Measurements from ENCODE around the gene BRCA1.

BRCA1 gene

DNA sequence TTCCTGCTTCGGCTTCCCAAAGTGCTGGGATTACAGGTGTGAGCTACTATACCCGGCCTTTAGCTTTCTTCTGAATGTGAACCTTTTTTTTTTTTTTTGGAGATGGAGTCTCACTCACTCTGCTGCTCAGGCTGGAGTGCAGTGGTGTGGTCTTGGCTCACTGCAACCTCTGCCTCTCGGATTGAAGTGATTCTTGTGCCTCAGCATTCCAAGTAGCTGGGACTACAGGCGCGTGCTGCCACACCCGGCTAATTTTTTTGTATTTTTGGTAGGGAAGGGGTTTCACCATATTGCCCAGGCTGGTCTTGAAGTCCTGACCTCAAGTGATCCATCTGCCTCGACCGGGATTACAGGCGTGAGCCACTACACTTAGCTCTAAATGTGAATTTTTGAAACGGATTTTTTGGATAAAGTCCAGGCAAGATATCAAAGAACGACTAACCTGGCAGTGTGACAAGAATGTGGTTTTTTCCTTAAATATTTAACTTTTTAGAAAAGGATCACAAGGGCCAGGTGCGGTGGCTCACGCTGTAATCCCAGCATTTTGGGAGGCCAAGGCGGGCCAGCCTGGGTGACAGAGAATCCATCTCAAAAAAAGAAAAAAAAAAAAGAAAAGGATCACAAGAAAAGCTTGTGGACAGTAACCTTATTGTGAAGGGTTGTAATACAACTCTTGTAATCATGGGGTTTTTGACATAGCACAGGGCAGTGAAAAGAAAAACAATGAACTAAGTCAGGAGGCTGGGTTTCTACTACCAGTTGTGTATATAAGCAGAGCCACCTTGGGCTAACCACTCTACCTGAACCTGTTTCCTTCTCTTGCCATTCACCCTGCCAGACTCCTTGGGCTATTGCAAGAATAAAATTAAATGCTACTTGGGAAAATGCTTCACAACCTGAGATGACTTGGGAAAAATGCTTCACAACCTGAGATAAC, 6.2 kb downstream of the BRCA1 start:
- TF ChIP-seq, protein P1, sequence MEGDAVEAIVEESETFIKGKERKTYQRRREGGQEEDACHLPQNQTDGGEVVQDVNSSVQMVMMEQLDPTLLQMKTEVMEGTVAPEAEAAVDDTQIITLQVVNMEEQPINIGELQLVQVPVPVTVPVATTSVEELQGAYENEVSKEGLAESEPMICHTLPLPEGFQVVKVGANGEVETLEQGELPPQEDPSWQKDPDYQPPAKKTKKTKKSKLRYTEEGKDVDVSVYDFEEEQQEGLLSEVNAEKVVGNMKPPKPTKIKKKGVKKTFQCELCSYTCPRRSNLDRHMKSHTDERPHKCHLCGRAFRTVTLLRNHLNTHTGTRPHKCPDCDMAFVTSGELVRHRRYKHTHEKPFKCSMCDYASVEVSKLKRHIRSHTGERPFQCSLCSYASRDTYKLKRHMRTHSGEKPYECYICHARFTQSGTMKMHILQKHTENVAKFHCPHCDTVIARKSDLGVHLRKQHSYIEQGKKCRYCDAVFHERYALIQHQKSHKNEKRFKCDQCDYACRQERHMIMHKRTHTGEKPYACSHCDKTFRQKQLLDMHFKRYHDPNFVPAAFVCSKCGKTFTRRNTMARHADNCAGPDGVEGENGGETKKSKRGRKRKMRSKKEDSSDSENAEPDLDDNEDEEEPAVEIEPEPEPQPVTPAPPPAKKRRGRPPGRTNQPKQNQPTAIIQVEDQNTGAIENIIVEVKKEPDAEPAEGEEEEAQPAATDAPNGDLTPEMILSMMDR (IDR thresholded peaks at IDR 0.05; ENCODE audit: low read length): no peak
- no peak for TF ChIP-seq EZH2 (optimal IDR thresholded peaks at IDR 0.05; ENCODE audit: low read depth, low read length)
- Histone ChIP-seq H3K27ac (ENCODE audit: low read length) (no peak overlapping the region), H3K9ac (ENCODE audit: low read length) (no peak overlapping the region), H3K27me3 (replicated peaks; ENCODE audit: insufficient read depth, low read length) (no peaks in the 10 kb centered on the region), H3K4me1 (ENCODE audit: low read length) (peaks cover 4% of the 10 kb centered on the region; the same call in 1 of the 2 replicates), H2AFZ (ENCODE audit: low read length) (no peak overlapping the region), H3K9me2 (replicated peaks; ENCODE audit: insufficient read depth, low read length) (no peaks in the 10 kb centered on the region), H3K79me2 (ENCODE audit: low read length) (peaks cover 7% of the 10 kb centered on the region), H3K4me2 (ENCODE audit: low read depth, low read length) (no peak overlapping the region), H3K4me3 (ENCODE audit: low read length) (no peak overlapping the region), H3F3A (ENCODE audit: insufficient read depth, low read length) (no peaks in the 10 kb centered on the region), H3K36me3 (replicated peaks; ENCODE audit: insufficient read depth, low read length) (no peaks in the 10 kb centered on the region), H4K20me1 (ENCODE audit: insufficient read depth, low read length) (no peaks in the 10 kb centered on the region), H3K9me3 (replicated peaks; ENCODE audit: insufficient read depth, low read length) (no peaks in the 10 kb centered on the region)
- DNase-seq: no peak

GRCh38 chr17:43114151-43114552, 11.0 kb downstream of the BRCA1 start:
- no peaks in the 10 kb centered on the region for H3K9me2 ChIP-seq (replicated peaks; ENCODE audit: insufficient read depth, low read length)
- H3K9ac ChIP-seq (ENCODE audit: low read length): no peak overlapping the region
- H3K79me2 ChIP-seq (ENCODE audit: low read length): no peaks in the 10 kb centered on the region
- no peaks in the 10 kb centered on the region for H3K9me3 ChIP-seq (replicated peaks; ENCODE audit: insufficient read depth, low read length)
- H4K20me1 ChIP-seq (ENCODE audit: insufficient read depth, low read length): no peaks in the 10 kb centered on the region
- no peak overlapping the region for H3K4me3 ChIP-seq (ENCODE audit: low read length)
- H3K36me3 ChIP-seq (replicated peaks; ENCODE audit: insufficient read depth, low read length): no peaks in the 10 kb centered on the region
- H3K4me2 ChIP-seq (ENCODE audit: low read depth, low read length): no peak overlapping the region
- H3K27ac ChIP-seq (ENCODE audit: low read length): no peak overlapping the region
- no peak overlapping the region for H2AFZ ChIP-seq (ENCODE audit: low read length)
- no peaks in the 10 kb centered on the region for H3K27me3 ChIP-seq (replicated peaks; ENCODE audit: insufficient read depth, low read length)
- no peak for DNase-seq
- TF ChIP-seq EZH2phosphoT487 (IDR thresholded peaks at IDR 0.05; ENCODE audit: low read length) (no peak), EZH2 (optimal IDR thresholded peaks at IDR 0.05; ENCODE audit: low read depth, low read length) (no peak)
- TF ChIP-seq, protein P1 (IDR thresholded peaks at IDR 0.05; ENCODE audit: low read length): no peak
- no peaks in the 10 kb centered on the region for H3F3A ChIP-seq (ENCODE audit: insufficient read depth, low read length)
- H3K4me1 ChIP-seq (ENCODE audit: low read length): no peaks in the 10 kb centered on the region

DNA sequence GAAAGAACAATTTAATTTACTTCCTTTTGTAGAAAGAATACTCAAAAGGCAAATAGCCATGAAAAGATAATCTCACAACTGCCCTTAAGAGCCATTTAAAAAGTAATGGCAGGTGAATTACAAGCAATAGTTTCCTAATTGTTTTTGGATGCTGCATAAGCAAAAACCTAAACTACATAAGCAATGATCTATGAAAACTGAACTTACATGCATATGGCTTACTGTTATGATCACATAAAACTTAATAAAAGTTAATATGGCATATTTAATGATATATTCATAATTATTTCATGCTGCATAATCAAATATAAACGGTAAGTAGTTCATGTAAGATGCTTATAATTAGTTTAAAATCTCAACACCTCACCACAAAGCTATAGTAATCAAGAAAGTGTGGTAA, 18.6 kb downstream of the BRCA1 start:
- H3K79me2 ChIP-seq (ENCODE audit: low read length): no peaks in the 10 kb centered on the region
- H3K36me3 ChIP-seq (replicated peaks; ENCODE audit: insufficient read depth, low read length): no peaks in the 10 kb centered on the region
- no peaks in the 10 kb centered on the region for H3F3A ChIP-seq (ENCODE audit: insufficient read depth, low read length)
- H3K4me2 ChIP-seq (ENCODE audit: low read depth, low read length): no peak overlapping the region
- no peak overlapping the region for H3K4me3 ChIP-seq (ENCODE audit: low read length)
- TF ChIP-seq EZH2 (optimal IDR thresholded peaks at IDR 0.05; ENCODE audit: low read depth, low read length) (no peak), EZH2phosphoT487 (IDR thresholded peaks at IDR 0.05; ENCODE audit: low read length) (no peak)
- DNase-seq: no peak
- H3K27me3 ChIP-seq (replicated peaks; ENCODE audit: insufficient read depth, low read length): no peaks in the 10 kb centered on the region
- no peak overlapping the region for H3K9ac ChIP-seq (ENCODE audit: low read length)
- no peaks in the 10 kb centered on the region for H3K9me2 ChIP-seq (replicated peaks; ENCODE audit: insufficient read depth, low read length)
- no peaks in the 10 kb centered on the region; the same call in 1 of the 2 replicates for H4K20me1 ChIP-seq (ENCODE audit: insufficient read depth, low read length)
- H3K4me1 ChIP-seq (ENCODE audit: low read length): no peaks in the 10 kb centered on the region
- no peaks in the 10 kb centered on the region for H3K9me3 ChIP-seq (replicated peaks; ENCODE audit: insufficient read depth, low read length)
- no peak overlapping the region for H3K27ac ChIP-seq (ENCODE audit: low read length)
- no peak overlapping the region for H2AFZ ChIP-seq (ENCODE audit: low read length)

DNA sequence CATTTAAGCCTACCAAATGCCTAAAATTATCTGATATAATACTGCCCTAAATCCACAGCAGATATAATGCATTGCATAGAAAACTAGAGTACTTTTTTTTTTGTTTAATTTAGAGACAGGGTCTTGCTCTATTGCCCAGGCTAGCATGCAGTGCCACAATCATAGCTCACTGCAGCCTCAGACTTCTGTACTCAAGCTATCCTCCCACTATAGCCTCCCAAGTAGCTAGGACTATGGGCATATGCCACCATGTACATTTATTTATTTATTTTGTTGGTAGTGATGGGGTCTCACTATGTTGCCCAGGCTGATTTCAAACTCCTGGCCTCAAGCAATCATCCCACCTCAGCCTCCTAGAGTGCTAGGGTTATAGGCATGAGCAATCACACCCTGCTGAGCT, 20.0 kb downstream of the BRCA1 start:
- no peaks in the 10 kb centered on the region for H3K36me3 ChIP-seq (replicated peaks; ENCODE audit: insufficient read depth, low read length)

More for the DNA sequence above, 20.0 kb downstream of the BRCA1 start:
- no peak for DNase-seq
- H4K20me1 ChIP-seq (ENCODE audit: insufficient read depth, low read length): no peaks in the 10 kb centered on the region; the same call in 1 of the 2 replicates
- no peaks in the 10 kb centered on the region for H3F3A ChIP-seq (ENCODE audit: insufficient read depth, low read length)
- H3K4me2 ChIP-seq (ENCODE audit: low read depth, low read length): no peak overlapping the region
- H2AFZ ChIP-seq (ENCODE audit: low read length): no peak overlapping the region
- H3K9me2 ChIP-seq (replicated peaks; ENCODE audit: insufficient read depth, low read length): no peaks in the 10 kb centered on the region
- no peak overlapping the region for H3K4me3 ChIP-seq (ENCODE audit: low read length)
- no peaks in the 10 kb centered on the region for H3K79me2 ChIP-seq (ENCODE audit: low read length)
- H3K27me3 ChIP-seq (replicated peaks; ENCODE audit: insufficient read depth, low read length): no peaks in the 10 kb centered on the region
- H3K27ac ChIP-seq (ENCODE audit: low read length): no peak overlapping the region
- TF ChIP-seq EZH2 (optimal IDR thresholded peaks at IDR 0.05; ENCODE audit: low read depth, low read length) (no peak), EZH2phosphoT487 (IDR thresholded peaks at IDR 0.05; ENCODE audit: low read length) (no peak)
- TF ChIP-seq, protein P1 (IDR thresholded peaks at IDR 0.05; ENCODE audit: low read length): no peak
- no peaks in the 10 kb centered on the region for H3K4me1 ChIP-seq (ENCODE audit: low read length)
- no peak overlapping the region for H3K9ac ChIP-seq (ENCODE audit: low read length)
- H3K9me3 ChIP-seq (replicated peaks; ENCODE audit: insufficient read depth, low read length): no peaks in the 10 kb centered on the region
